BJ (cell line): ENCODE measurements around the gene ACTL8. TPM values are rescaled to one million over a fixed set of nuclear protein-coding genes. Genes with fewer than 3 reads are reported as not detected.

Source experiments
- CTCF ChIA-PET: fragments of 350-600 bp; formaldehyde crosslinking; extraction: SDS; loops from one replicate; lab custom pipeline; 2021; ENCODE audit warnings: antibody characterized with exemption, inconsistent platforms; lab: Yijun Ruan, JAX
- POLR2A ChIA-PET: fragments of 300-600 bp; sonication (Branson Sonifier 250); formaldehyde crosslinking; extraction: SDS; loops from one replicate; lab custom pipeline; 2021; ENCODE audit warnings: antibody characterized with exemption; lab: Charles Lee
- DNase-seq: peaks from one replicate; pipeline ENCODE4 v3.0.0-alpha.2; 2011; ENCODE audit warnings: low read depth
- H3K27me3 ChIP-seq: 2 replicates; pipeline ENCODE4 v1.6.0; 2011; ENCODE audit warnings: low read length; ENCODE audit not compliant: control insufficient read depth, insufficient read depth
- H3K36me3 ChIP-seq: 2 replicates; pipeline ENCODE4 v1.5.1; 2011; ENCODE audit warnings: low read length; ENCODE audit not compliant: control insufficient read depth, insufficient read depth
- H3K4me3 ChIP-seq: 2 replicates; pipeline ENCODE4 v1.5.1; 2011; ENCODE audit warnings: low read depth, mild to moderate bottlenecking, control low read depth, low read length
- polyA plus RNA-seq: library from polyadenylated mRNA; depleted of rRNA; stranded (reverse); fragments of >200 nt; gene quantifications from 2 replicates; pipeline ENCODE4 v1.2.3, GENCODE V29; 2011
- TF ChIP-seq, protein P1 (sequence below): IDR thresholded peaks from 2 replicates; pipeline ENCODE4 v1.5.1; 2011; ENCODE audit warnings: low read depth, mild to moderate bottlenecking, control low read depth, inconsistent platforms, low read length, moderate library complexity; ENCODE audit not compliant: insufficient read depth

ACTL8 gene
- polyA plus RNA-seq, 1 experiment = 0.07 TPM

DNA sequence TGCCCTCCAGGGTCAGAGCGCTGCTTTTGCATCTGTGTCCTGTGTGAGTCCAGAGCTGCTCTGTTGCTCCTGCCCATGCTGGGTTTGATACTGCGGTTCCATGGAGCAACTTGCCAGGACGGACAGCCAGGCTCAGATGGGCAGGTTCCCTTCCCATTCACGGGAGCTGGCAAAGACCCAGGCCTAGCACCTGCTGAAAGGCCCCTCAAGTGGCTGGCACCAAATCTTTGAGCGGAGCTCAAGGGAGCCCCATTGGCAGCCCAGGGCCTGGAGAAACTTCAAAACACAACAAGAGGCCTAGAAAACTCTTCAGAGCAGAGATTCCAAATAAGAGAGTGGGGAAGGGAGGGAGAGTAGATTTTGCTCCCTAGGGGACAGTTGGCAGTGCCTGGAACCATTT is 97.2 kb downstream of the ACTL8 start:
- no peak for DNase-seq
- POLR2A ChIA-PET = no interaction called here

DNA sequence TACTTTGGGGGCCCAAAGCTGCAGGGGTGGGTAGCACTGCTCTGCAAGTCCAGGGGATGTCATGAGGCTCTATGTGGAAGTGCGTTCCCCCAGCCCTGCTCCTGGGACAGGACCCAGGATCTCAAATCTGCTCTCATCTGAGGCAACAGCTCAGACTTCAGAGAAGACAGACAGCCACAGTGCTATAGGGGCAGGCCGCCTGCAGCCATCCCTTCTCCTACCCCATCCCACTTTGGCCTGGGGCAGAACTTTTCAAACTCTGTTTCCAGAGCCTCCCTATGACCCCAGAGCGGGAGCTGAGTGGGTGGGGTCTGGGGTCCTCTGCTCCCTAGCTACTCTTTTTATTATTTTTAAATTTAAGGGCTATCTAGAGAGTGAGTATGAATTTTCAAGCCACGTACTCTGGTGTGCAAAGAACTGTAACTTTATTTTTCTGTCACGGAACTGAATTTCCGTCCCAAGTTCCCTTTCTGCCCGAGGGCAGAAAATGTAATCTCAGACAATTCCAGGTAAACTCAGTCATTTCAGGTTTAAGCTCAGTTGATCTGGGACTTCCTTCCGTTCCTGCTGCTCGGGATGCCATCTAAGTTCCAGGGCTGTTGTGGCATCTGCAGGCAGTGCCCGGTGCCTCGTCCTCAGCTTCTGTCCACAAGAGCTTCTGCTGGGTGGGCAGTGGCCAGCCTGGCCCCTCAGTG is 98.3 kb downstream of the ACTL8 start:
- Histone ChIP-seq H3K4me3 (no peak overlapping the region), H3K36me3 (no peaks in the 10 kb centered on the region), H3K27me3 (no peaks in the 10 kb centered on the region)
- ChIA-PET POLR2A (no interaction called here), CTCF (interaction anchor here (0.6 to 1.6 kb wide), 2 partner anchors 29 to 192 kb away, joined by 3 read pairs; no protein-coding TSS in a partner anchor)
- TF ChIP-seq, protein P1, sequence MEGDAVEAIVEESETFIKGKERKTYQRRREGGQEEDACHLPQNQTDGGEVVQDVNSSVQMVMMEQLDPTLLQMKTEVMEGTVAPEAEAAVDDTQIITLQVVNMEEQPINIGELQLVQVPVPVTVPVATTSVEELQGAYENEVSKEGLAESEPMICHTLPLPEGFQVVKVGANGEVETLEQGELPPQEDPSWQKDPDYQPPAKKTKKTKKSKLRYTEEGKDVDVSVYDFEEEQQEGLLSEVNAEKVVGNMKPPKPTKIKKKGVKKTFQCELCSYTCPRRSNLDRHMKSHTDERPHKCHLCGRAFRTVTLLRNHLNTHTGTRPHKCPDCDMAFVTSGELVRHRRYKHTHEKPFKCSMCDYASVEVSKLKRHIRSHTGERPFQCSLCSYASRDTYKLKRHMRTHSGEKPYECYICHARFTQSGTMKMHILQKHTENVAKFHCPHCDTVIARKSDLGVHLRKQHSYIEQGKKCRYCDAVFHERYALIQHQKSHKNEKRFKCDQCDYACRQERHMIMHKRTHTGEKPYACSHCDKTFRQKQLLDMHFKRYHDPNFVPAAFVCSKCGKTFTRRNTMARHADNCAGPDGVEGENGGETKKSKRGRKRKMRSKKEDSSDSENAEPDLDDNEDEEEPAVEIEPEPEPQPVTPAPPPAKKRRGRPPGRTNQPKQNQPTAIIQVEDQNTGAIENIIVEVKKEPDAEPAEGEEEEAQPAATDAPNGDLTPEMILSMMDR = no peak
- no peak for DNase-seq

More for the DNA sequence above, 97.2 kb downstream of the ACTL8 start:
- CTCF ChIA-PET = interaction anchor here (1.0 to 1.6 kb wide), 3 partner anchors 25 to 248 kb away, joined by 3 to 5 read pairs (median 4); no protein-coding TSS in a partner anchor
- Histone ChIP-seq H3K27me3 (no peaks in the 10 kb centered on the region), H3K4me3 (no peak overlapping the region), H3K36me3 (no peaks in the 10 kb centered on the region)
- TF ChIP-seq, protein P1 = no peak

DNA sequence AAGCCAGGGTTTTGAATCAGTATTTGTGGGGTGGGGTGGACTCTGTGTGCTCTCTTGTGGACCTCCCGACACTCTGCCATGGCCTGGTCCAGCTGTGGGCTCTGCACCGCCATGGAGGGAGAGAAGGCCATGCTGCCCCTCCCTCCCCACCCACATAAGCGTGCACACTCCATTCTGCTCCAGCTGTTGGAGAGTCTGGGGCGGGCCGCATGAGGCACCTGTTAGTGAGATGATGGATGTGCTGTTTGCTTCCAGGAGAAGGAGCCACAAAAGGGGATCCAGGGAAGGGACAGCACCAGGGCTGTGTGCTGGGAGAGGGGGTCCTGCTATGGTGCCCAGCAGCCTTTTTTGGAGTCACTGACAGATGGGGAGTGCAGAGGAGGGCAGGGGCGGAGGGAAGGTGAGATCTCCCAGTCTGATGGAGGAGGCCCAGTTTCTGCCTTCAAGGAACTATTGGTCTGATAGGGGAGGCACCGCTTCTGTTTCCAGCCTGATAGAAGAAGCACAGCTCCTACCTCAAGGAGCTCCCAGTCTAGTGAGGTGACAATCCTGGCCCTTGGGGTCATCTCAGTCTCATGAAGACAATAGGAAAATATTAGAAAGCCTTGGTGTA is 101.5 kb downstream of the ACTL8 start:
- POLR2A ChIA-PET = no interaction called here
- Histone ChIP-seq H3K4me3 (no peak overlapping the region), H3K27me3 (no peaks in the 10 kb centered on the region), H3K36me3 (no peaks in the 10 kb centered on the region)
- CTCF ChIA-PET = interaction anchor here (0.6 kb wide), 1 partner anchor 244 kb away, joined by 3 read pairs; no protein-coding TSS in a partner anchor
- TF ChIP-seq, protein P1 = no peak
- no peak for DNase-seq

DNA sequence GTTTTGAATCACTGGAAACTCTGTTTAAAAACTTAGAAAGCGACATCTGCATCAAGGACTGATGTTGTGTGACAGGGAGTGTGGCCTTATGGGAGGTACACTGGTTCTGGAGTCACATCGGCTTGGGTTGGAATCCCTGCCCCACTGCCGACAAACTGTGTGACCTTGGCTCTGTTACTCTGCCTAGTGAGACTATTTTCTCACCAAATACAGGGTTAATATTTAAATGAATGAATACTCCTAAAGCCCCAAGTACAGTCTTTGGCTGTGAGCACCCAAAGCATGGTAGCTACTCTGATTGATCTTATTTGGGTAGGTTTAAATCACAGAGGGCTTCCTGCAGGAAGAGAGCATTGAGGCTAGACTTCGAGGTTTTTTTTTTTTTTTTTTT is 102.0 kb downstream of the ACTL8 start:
- ChIA-PET CTCF (interaction anchor here (0.6 to 1.1 kb wide), 2 partner anchors 15 to 243 kb away, joined by 3 read pairs; no protein-coding TSS in a partner anchor), POLR2A (no interaction called here)
- no peak for DNase-seq
- H3K27me3 ChIP-seq = no peaks in the 10 kb centered on the region
- no peak overlapping the region for H3K4me3 ChIP-seq
- TF ChIP-seq, protein P1 = no peak
- no peaks in the 10 kb centered on the region for H3K36me3 ChIP-seq

DNA sequence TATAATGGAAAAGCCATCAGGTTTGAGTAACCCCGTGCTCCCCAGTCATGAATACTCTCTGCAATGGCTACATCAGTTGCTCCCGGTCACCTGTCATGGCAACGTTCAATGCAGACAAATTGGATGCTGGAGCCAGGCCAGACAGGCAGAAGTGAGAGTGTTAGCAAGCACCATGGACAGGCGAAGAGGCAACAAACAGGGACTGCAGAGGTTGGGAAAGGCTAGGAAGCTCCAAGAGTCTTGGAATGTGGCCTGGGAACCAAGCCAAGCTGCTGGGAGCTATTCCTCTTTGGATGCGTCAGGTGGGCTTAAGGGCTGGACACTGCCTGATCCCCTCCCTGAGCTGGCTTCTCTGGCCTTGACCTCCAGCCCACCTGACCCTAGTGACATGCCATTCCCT is 102.9 kb downstream of the ACTL8 start:
- Histone ChIP-seq H3K4me3 (no peak overlapping the region), H3K36me3 (no peaks in the 10 kb centered on the region), H3K27me3 (no peaks in the 10 kb centered on the region)
- no peak for DNase-seq
- TF ChIP-seq, protein P1 = no peak
- ChIA-PET CTCF (interaction anchor here (1.1 kb wide), 1 partner anchor 15 kb away, joined by 3 read pairs; no protein-coding TSS in a partner anchor), POLR2A (no interaction called here)
